ENCODE results near the gene SLC9A8. TPM values are rescaled to one million over a fixed set of nuclear protein-coding genes. Genes with fewer than 3 reads are reported as not detected.
A peak's percentile ranks its signal among the peaks of the same experiment; 100 is the strongest.

The SLC9A8 gene
- total RNA-seq, 1 donor = 7.3 TPM

DNA sequence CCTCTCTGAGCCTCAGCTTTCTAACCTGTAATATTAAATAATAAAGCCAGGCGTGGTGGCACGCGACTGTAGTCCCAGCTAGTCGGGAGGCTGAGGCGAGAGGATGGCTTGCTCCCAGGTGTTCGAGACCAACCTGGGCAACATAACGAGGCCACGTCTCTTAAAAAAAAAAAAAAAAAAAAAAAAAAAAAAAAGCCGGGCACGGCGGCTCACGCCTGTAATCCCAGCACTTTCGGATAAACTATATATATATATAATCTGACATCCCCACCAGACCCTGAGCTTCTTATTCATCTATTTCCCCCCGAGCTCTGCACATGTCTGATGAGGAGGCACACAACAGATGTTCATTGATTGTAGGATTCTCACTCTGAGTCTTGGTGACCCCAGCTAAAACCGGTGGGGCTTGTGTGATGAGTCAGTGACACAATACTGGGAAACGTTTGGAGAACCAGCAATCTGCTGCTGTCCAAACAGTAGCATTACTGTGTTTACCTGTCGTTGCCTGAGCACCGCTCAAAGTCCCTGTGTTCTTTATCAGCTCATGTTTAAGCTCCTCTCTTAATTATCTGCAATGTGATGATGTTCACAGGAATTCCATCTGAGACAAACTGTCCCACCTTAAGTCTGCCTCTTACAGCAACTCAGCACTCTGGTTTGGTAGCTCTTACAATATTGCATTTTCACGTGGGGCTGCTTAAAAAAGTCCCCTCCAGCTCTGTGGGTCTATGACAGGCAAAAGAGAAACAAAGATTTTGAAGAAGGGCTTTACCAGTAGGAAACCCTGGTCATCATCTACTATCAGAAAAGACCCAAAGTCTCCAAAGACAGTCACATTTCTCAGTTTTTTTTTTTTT lies 103.7 kb downstream of the SLC9A8 start:
- DNase-seq (ENCODE audit: low read depth) = peak; percentile 55
- H3K4me3 ChIP-seq (ENCODE audit: low read depth, low read length) = peak overlapping the region; percentile 83
- TF ChIP-seq, protein P1, sequence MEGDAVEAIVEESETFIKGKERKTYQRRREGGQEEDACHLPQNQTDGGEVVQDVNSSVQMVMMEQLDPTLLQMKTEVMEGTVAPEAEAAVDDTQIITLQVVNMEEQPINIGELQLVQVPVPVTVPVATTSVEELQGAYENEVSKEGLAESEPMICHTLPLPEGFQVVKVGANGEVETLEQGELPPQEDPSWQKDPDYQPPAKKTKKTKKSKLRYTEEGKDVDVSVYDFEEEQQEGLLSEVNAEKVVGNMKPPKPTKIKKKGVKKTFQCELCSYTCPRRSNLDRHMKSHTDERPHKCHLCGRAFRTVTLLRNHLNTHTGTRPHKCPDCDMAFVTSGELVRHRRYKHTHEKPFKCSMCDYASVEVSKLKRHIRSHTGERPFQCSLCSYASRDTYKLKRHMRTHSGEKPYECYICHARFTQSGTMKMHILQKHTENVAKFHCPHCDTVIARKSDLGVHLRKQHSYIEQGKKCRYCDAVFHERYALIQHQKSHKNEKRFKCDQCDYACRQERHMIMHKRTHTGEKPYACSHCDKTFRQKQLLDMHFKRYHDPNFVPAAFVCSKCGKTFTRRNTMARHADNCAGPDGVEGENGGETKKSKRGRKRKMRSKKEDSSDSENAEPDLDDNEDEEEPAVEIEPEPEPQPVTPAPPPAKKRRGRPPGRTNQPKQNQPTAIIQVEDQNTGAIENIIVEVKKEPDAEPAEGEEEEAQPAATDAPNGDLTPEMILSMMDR (IDR thresholded peaks at IDR 0.05; ENCODE audit: insufficient read depth, low read depth, low read length) = no peak

DNA sequence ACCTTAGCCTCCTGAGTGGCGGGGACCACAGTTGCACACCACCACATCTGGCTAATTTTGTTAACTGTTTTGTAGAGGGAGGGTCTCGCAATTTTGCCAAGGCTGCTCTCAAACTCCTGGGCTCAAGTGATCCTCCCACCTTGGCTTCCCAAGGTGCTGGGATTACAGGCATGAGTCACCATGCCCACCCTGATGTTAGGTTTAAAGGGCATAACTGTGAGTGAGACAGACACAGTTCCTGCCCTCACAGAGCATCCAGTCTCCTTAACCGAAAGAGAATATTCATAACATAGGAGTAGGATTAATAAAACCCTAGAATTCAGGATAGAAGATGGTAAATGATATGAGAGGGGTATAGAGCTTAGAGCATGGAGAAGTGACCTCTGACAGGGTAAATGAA lies 105.8 kb downstream of the SLC9A8 start:
- DNase-seq (ENCODE audit: low read depth) = no peak
- TF ChIP-seq, protein P1 (IDR thresholded peaks at IDR 0.05; ENCODE audit: insufficient read depth, low read depth, low read length) = no peak
- H3K4me3 ChIP-seq (ENCODE audit: low read depth, low read length) = no peak overlapping the region

DNA sequence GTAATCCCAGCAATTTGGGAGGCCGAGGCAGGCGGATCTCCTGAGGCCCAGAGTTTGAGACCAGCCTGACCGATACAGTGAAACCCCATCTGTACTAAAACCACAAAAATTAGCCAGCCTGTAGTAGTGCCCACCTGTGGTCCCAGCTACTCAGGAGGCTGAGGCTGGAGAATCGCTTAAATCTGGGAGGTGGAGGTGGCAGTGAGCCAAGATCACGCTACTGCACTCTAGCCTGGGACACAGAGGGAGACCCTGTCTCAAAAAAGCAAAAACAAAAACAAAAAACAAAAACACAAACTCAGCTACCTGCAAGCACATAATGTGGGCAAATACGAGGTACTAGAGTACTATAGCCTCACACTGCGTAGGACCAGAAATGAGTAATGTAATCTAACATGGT lies 106.4 kb downstream of the SLC9A8 start:
- H3K4me3 ChIP-seq (ENCODE audit: low read depth, low read length) = no peak overlapping the region
- no peak for DNase-seq (ENCODE audit: low read depth)
- TF ChIP-seq, protein P1 (IDR thresholded peaks at IDR 0.05; ENCODE audit: insufficient read depth, low read depth, low read length) = no peak

DNA sequence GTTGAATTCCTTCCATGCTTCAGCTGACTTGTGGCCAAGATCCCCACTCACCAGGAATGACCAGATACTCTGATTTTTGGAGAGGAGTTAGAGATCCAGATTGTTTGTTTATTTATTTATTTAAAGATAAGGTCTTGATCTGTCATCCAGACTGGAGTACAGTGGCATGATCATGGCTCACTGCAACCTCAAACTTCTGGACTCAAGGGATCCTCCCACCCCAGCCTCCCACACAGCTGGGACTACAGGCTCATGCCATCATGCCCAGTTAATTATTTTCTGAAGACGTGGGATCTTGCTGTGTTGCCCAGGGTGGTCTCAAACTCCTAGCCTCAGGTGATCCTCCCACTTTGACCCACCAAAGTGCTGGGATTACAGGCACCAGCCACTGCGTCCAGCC lies 106.8 kb downstream of the SLC9A8 start:
- H3K4me3 ChIP-seq (ENCODE audit: low read depth, low read length) = no peak overlapping the region
- DNase-seq (ENCODE audit: low read depth) = no peak
- TF ChIP-seq, protein P1 (IDR thresholded peaks at IDR 0.05; ENCODE audit: insufficient read depth, low read depth, low read length) = no peak

DNA sequence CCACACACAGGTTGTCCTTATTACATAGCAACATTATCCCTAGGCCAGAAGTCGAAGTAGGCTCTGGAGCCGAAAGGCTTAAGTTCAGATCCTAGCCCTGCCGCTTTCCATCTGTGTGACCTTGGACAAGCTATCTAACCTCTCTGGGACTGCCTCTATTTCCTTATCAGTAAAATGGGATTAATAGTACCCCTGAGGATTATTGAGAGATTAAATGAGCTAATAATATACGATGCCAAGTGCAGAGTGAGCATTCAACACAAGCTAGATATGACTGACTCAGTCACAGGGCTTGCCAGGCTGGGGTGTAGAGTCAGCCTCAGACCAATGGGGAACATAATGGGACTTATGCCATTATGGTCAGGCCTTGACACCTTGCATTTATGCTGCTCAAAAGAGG lies 111.6 kb downstream of the SLC9A8 start:
- peak; percentile 63 for DNase-seq (ENCODE audit: low read depth)
- TF ChIP-seq, protein P1 (IDR thresholded peaks at IDR 0.05; ENCODE audit: insufficient read depth, low read depth, low read length) = no peak
- no peak overlapping the region for H3K4me3 ChIP-seq (ENCODE audit: low read depth, low read length)

DNA sequence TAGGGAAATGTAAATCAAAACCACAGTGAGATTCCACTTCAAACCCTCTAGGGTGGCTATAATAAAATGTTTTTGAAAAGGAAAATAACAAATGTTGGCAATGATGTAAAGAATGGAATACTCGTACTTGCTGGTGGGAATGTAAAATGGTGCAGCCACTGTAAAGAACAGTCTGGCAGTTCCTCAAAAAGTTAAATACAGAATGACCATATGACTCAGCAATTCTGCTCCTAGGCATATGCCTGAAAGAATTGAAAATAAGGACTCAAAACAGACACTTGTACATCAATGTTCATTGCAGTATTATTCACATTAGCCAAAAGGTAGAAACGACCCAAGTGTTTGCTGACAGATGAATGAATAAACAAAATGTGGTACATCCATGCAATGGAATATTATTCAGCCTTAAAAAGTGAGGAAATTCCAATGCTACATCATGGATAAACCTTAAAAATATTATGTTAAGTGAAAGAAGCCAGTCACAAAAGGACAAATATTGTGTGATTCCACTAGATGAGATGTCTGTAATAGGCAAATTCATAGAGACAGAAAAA lies 113.3 kb downstream of the SLC9A8 start:
- TF ChIP-seq, protein P1 (IDR thresholded peaks at IDR 0.05; ENCODE audit: insufficient read depth, low read depth, low read length) = no peak
- DNase-seq (ENCODE audit: low read depth) = peak; percentile 38
- no peak overlapping the region for H3K4me3 ChIP-seq (ENCODE audit: low read depth, low read length)
